ENCODE measurements around the gene CEACAM20.
"Not testable (repeated sequence)": the region's sequence is repeated elsewhere in the genome, so short reads cannot be mapped to it uniquely, and the experiment has no call there.

The CEACAM20 gene

DNA sequence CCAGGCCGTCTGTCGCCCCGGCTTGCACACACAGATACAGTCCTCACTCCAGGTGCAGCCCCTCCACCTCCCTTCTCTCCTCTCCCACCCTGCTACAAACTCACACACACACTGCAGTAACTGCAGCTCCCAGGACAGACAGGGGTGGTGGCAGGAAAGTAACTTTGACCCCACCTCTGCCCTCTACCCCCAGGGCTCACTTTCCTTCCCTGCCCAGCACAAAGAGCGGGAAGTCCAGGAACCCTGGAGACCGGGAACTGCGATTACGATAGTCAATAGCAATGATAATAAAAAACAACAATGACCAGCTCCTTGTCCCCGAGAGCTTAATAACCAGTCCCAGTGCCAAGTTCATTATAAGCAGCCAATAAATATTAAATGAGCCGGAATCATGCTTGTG, at the start of gene CEACAM20:
TSS of gene CEACAM20 (minus strand) at position 140 of the 400 bp plus-strand sequence. CDS start 166 bp downstream, outside the sequence.
- FAIRE-seq, result no peak

DNA sequence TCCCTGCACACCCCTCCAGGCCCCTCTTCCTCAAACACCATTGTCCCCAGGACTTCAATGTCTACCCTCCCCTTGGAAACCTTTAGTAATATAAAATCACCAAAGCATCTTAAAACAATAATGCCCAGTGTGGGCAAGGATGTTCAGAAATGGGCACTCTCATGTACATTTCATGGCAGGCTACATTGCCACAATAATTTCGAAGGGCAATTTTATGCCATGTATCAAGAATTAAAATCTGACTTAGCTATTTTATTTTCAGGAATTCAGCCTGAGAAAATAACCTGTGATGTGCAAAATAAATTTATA, 48.0 kb upstream of the CEACAM20 start:
- no peak for FAIRE-seq

DNA sequence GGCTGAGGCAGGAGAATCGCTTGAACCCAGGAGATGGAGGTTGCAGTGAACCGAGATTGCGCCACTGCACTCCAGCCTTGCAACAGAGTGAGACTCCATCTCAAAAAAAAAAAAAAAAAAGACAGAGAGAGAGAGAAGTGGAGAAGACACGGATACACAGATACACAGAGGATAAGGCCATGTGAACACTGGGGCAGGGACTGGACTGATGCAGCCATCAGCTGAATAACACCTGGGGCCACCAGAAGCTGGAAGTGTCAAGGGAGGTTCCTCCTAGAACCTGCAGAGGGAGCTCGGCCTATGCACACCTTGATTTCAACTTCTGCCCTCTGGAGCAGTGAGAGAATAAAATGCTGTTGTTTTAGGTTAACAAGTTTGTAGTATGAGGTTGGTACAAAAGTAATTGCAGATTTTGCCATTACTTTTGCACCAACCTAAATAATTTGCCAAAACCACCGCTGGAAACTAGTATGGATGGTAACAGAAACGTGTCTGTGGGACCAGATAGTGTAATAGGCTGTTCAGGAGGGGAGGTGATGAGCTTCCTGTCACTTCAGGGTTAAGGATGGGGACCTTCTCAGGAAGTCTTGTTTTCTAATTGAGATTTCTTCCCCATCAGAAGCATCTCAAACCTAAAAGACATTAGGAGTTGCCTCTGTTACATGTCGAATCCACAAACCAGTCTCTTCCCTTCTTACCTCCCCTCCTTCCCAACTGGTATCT, 47.5 kb upstream of the CEACAM20 start:
- no peak for FAIRE-seq

DNA sequence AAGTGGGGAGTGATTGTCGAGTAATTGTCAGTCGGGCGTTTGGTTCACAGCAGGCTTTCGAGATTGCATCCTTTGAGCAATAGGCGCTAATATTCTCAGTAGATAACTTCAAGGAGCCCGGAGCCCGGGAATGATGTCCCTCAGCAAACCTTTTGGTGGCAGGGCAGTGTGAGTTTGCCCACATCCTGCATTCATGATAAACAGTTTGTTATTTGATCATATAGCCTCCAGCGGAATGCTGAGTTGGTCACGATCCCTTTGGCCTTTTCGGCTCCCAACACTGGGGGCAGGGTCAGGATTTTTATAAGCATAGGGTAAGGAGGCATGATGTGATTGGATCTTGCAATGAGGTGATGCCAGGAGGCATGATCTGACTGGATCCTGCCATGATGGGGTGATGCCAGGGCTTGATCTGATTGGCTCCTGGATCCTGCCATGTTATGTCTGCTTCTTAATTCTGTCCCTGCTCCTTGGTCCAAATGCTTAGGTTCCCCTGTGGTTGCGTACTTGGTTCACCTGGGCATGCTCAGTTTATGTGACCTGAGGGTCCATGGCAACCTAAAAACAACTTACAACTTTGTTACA, 45.7 kb upstream of the CEACAM20 start:
- no peak for FAIRE-seq

DNA sequence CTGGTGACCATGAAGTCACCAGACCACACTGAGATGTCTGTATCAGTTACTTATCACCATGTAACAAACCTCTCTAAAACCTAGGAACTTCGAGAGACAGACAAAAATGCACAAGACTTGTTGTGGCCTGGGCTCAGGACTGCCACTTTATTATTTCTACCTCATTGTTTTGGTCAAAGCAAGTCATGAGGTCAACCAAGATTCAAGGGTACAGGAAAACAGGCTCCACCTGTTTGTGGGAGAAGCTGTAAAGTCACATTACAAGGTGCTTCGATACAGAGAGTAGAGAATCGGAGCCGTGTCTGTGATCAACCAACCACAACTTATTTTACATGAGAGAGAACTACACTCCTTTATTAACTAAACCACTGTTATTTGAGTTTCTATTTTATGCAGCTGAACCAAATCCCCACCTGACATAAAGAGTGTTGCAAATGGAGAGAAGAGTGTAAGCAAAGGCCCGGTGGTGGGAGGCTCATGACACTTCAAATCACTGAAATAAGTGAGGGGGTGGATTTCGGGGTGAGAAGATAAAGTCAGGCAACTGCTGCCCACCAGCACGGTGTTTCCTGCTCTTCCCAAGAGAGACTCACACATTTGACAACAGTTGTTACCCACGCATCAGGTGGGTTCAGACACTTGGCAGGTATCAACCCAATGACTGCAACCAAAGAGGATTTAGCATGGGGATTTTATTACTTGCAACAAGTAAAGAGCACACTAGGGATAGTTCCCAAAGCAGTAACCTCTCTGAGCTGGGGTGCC, 44.9 kb upstream of the CEACAM20 start:
- no peak for FAIRE-seq

DNA sequence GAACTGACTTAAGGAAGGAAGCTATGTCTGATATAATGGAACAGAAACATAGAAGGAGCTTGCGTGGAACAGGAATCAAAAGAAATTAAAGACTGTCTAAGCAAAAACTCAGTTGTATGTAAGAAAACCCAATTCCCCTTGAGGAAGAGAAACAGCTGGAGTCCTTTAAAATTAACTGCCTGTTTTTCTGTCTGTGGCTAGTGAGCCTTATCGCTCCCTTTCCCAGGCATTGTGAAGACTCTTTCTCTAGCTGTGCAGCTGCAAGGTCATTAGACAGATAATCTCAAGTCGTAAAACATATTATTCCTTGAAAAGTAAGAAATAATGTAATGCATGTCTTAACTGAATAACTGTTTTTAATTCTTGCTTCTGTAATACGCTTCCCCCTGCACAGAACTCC, 44.2 kb upstream of the CEACAM20 start:
- FAIRE-seq, result no peak

DNA sequence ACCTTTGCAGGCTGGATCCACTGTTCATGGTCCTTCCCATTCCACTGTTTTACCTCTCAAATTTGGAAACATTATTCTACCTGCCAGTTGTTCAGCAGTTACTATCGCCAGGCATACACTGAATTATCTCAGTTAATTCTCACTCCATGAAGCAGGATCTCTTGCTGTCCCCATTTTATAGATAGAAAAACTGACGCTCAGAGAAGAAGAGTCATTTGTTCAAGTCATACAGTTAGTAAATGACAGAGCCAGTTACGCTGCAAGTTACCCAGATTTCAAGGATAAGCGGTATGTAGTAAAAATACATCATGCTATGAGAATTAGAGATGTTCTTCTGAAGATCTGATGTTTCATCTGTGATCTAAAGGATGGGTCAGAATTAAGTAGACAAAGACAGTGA, 43.7 kb upstream of the CEACAM20 start:
- no peak for FAIRE-seq

DNA sequence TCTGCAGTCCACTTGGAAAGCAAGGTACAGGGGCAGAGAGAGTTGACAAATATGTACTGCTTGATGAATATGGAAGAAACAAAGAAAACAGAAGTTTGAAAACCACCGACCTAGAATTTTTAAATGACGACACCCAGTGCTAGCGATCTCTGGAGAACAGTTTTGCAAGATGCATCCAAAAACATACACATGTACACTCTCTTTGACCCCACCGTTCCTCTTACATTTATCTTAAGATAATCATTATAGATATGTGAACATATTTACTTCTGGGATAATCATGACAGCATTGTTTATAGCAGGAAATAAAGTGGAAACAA, 43.1 kb upstream of the CEACAM20 start:
- no peak for FAIRE-seq

DNA sequence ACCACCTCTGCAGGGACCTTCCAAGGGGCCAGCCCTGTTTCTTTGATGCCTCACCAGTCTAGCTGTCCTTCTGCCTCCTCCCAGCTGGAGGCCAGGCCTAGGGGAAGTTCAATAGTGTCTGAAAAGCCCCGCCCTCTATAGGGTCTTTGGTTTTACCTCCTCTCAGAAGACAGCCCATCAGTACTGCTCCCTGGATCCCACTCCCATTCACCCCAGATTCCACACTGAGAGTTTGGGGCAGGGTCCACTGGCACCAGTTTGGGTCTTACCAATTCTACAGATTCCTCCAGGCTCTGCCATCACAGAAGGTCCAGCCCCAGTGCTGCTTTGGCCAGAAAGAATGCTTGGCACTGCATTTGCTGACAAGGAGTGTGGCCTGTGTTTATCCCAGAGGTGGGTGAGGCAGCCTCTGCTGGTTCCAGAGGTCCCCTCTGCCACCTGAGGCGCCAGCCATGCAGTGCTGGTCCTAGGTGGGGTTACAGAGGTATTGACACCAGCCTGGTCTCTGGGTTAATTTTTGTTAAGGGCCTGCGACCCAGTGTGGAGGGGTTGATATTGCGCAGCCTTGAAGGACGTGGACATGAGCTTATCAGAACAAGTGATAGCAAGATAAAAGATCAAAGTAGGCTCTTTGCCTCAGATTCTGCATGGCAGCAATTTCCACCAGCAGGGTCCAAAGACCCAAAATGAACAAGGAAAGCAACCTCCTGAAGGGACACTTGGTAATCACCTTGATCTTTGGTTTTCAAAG, 42.5 kb upstream of the CEACAM20 start:
- FAIRE-seq, result no peak

DNA sequence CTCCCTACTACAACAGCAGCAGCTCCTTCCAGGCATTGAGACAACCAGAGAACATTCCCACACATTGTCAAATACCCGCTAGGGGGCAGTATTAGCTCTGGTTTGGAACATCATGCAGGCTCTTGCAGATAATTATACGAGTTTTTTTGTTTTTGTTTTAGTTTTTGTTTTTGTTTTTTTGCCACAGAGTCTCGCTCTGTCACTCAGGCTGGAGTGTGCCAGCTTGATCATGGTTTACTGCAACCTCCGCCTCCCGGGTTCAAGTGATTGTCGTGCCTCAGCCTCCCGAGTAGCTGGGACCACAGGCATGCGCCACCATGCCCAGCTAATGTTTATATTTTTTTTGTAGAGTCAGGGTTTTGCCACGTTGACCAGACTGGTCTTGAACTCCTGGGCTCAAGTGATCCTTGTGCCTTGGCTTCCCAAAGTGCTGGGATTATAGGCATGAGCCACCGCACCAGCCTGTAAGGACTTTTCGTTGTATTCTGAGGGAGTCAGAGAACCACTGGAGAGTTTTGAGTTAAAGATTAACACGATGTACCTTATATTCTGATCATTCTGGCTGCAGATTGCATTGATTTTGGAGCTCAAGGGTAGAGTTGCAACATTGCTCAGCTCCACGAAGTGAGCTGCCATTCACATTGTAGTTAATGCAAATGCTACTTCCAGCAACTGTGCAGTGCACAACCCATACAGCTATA, 41.7 kb upstream of the CEACAM20 start:
- FAIRE-seq, result peak; percentile 93

DNA sequence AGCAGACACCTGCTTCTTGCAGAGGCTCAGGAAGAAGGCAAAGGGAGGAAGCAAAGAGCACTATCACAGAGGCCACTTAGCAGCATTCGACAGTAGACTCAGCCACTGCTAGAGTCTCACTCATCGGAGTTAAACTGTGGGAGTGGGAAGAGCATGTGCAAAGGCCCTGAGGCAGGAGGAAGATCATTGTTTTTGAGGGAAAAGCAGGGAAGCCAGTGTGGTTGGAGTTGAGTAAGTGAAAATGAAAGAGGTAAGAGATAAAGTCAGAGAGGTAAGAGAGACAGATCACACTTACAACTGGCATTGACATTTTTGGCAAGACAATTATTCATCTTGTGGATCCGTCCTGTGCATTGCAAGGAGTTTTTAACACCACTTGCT, 41.1 kb upstream of the CEACAM20 start:
- FAIRE-seq, result no peak

DNA sequence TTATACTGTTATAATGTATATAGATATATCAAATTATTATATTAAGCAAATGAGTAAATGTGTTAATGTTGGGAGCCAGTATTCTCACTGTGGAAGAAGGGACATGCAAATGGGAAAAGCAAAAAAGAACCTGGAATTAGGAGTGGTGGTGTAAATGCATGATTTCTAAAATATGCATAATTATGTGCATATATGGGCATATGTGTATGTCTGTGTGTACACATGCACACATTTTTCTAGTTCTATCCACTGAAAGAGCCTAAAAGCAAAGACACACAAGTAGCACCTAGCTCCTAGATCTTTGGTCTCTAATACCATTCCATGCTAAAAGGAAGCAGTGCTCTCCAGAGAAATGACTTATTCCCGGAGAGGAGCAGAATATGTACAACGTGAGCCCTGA, 38.3 kb upstream of the CEACAM20 start:
- no peak for FAIRE-seq

DNA sequence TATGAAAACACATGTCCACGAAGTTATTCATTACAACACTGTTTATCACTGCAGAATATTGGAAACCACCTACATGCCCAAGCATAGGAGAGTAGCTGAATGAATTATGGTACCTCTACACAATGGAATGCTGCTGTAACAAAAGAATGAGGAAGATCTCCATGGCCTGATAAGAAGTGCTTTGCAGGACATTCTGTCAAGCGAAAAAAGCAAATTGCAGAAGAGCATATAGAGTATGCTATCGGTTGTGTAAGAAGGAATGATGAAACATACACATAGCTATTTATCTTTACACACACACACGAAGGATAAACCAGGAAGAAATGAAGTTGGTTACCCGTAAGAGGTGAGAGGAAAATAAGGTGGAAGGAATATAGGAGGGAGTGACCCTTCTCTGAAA, 37.5 kb upstream of the CEACAM20 start:
- no peak for FAIRE-seq

DNA sequence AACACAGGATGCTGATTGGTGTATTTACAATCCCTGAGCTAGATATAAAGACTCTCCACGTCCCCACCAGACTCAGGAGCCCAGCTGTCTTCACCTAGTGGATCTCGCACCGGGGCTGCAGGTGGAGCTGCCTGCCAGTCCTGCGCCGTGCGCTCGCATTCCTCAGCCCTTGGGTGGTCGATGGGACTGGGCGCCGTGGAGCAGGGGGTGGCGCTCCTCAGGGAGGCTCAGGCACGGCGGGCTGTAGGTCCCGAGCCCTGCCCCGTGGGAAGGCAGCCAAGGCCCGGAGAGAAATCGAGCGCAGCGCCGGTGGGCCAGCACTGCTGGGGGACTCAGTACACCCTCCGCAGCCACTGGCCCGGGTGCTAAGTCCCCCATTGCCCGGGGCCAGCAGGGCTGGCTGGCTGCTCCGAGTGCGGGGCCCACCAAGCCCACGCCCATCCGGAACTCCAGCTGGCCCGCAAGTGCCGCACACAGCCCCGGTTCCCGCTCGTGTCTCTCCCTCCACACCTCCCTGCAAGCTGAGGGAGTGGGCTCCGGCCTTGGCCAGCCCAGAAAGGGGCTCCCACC, 33.7 kb upstream of the CEACAM20 start:
- not testable (repeated sequence) for FAIRE-seq

DNA sequence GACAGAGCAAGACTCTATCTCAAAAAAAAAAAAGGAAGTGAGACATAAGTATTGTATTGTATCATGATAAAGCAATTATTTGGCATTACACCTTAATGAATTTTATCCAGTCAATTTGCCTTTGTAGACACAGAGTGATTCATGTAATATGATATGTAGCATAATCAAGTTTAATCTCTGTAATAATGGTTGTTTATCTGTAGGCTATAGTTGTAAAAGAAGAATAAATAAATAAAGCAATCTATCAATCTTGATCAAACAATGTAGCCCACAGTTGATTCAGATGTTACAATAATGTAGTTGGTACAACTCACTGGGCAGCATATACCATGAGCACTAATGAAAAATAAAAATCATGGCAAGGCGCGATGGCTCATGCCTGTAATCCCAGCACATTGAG, 28.5 kb upstream of the CEACAM20 start:
- FAIRE-seq, result no peak

DNA sequence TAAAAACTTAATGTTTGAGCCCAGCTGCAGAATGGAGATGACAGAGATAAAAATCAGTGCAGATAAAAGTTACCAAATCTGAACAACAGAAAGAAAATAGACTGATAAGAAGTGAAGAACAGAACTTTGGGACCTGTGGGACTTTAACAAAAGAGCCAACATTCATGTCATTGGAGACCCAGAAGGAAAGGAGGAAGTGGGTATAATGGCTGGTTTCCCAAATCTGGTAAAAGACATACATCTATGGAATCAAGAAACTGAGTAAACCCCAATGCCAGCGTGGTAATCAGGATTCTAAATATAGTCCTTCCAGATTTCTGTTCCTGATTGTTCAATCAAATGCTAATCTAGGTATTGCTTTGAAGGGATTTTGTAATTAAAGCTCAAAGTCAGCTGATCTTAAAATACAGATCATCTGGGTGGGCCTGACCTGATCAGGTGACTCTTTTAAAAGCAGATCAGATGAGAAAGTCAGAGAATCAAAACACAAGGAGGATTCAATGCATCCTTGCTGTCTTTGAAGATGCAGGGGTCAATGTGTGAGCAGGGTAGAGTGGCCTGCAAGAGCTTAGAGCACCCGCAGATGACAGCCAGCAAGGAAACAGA, 25.3 kb upstream of the CEACAM20 start:
- no peak for FAIRE-seq

DNA sequence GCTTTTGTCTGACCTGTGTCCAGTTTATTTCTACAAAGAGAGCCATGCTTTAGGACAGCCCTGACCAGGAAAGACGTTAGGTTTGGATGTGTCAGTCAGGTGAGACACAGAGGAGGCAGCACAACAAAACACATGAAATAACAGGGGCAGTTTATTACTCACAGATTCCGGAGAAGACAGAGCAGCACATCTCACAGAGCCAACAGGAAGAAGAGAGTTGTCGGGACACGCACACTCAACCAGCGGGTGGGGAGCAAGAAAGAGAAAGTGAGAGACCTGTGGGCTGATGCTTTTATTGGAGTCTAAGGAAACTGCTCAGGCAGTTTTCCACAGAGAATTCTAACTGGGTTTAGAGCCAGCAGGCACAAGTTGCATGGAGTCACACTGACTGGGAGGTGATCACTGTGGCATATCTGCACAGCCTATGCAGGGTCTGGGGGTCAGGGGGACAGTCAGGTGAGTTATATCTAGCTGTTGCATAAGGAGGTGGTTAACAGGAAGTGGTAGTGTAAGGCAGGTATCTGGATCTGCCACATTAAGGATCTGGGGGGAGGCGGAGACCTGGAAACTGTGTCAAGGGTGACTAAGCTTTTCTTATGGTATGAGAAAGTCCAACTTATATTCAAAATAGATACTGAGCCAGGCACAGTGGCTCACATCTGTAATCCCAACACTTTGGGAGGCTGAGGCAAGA, 24.1 kb upstream of the CEACAM20 start:
- no peak for FAIRE-seq

DNA sequence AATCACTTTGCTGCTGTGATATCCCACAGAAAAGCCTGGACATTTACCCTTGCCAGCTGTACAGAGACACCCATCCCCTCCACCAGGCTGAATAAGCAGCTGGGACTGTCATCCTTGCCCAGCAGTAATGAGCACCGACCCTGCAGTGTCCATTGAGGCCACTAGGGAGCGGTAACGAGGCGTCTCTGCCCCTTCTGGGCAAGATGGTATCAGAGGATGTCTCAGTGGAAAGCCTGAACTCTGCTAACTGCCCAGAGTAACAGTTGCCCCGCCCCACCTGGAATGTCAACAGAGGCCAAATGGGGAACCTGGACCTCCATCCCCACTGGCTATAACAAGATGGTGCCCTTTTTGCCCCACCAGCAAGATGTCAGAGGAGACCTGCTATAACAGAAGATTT, 22.8 kb upstream of the CEACAM20 start:
- no peak for FAIRE-seq

DNA sequence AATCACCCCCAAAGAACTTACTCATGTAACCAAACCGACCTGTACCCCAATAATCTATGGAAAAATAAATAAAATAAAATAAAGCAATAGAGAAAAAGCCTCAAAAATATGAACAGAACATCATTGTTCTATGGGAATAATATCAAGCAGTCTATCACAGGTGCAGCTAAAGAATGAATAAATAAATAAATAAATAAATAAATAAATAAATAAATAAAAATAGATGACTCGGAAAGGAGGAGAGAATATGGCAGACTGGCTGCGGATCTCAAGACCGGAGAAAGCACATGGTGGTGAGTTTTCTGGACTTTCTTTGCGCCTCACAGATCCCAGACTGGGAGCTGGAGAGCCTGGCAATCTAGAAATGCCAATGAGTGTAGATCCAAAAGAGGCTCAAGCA, 22.4 kb upstream of the CEACAM20 start:
- no peak for FAIRE-seq

DNA sequence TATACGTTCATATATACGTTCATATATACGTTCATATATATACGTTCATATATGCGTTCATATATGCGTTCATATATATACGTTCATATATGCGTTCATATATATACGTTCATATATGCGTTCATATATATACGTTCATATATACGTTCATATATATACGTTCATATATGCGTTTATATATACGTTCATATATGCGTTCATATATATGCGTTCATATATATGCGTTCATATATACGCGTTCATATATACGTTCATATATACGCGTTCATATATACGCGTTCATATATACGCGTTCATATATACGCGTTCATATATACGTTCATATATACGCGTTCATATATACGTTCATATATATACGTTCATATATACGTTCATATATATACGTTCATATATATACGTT, 21.5 kb upstream of the CEACAM20 start:
- FAIRE-seq, result not testable (repeated sequence)

DNA sequence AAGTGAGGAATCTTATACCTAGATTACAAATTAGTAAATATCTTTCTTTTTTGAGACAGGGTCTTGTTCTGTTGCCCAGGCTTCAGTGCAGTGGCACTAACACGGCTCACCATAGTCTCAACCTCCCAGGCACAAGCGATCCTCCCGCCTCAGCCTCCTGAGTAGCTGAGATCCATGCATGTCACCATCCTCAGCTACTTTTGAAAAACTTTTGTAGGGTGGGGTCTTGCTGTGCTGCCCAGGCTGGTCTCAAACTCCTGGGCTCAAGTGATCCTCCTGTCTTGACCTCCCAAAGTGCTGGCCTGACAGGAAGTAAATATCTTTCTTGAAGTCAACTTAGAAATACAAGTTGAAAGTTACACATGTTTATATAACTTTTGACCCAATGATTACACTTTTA, 20.0 kb upstream of the CEACAM20 start:
- FAIRE-seq, result no peak

DNA sequence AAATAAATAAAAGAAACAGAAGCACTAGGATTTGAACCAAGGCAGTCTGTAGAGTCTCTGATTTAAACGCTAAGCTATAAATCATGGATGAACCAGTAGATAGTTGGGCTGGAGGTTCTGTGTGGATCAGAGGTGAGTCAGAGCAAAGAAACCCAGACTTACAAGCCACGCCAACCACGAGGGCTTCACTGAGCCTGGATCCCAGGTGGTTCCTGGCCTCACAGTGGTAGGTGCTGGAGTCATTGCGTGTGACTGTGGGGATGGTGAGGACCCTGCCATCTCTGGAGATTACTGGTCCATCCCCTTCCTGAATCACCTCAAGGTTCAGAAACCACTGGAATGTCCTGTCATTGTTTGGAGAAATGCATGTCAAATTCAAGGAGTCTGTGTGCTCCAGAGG, 19.3 kb upstream of the CEACAM20 start:
- FAIRE-seq, result no peak

All from TTC549 (cell line).